Esophagus (tissue), 2 donors: ENCODE measurements around the gene KIAA1755. TPM values are rescaled to one million over a fixed set of nuclear protein-coding genes. Genes with fewer than 3 reads are reported as not detected.

Source experiments
- H3K27ac ChIP-seq, 2 donors: one replicate each; pipeline ENCODE4 v1.5.1; 2013; ENCODE audit warnings: low read depth in 2 of 2, mild to moderate bottlenecking in 2 of 2, inconsistent platforms in 1 of 2, low read length in 1 of 2, moderate library complexity in 1 of 2
- H3K27me3 ChIP-seq, 2 donors: one replicate each; pipeline ENCODE4 v1.6.1; 2013; ENCODE audit warnings: low read length in 2 of 2, control low read depth in 1 of 2, mild to moderate bottlenecking in 1 of 2; ENCODE audit not compliant: insufficient read depth in 2 of 2, control insufficient read depth in 1 of 2
- H3K36me3 ChIP-seq, 2 donors: one replicate each; pipeline ENCODE4 v1.6.1; 2013; ENCODE audit warnings: low read length in 1 of 2; ENCODE audit not compliant: control insufficient read depth in 2 of 2, insufficient read depth in 2 of 2
- H3K4me1 ChIP-seq, 2 donors: one replicate each; pipeline ENCODE4 v1.6.1; 2013; ENCODE audit warnings: low read length in 1 of 2; ENCODE audit not compliant: control insufficient read depth in 2 of 2, insufficient read depth in 2 of 2
- H3K4me3 ChIP-seq, 2 donors: one replicate each; pipeline ENCODE4 v1.5.1; 2013; ENCODE audit warnings: low read length in 2 of 2, mild to moderate bottlenecking in 2 of 2, low read depth in 1 of 2, moderate library complexity in 1 of 2
- H3K9me3 ChIP-seq, 2 donors: one replicate each; pipeline ENCODE4 v1.6.1; 2013; ENCODE audit warnings: mild to moderate bottlenecking in 2 of 2, low read depth in 1 of 2, low read length in 1 of 2, moderate library complexity in 1 of 2; ENCODE audit not compliant: control insufficient read depth in 2 of 2, insufficient read depth in 1 of 2
- WGBS, 2 donors: extraction: QIAGEN DNeasy Blood & Tissue Kit; methylation state at CpG; one replicate each; pipeline ENCODE4 v1.1.7; 2013; 5-methylcytosine and 5-hydroxymethylcytosine counted together
- polyA plus RNA-seq, 2 donors: library from polyadenylated mRNA; stranded (reverse); fragments of 200-250 nt; gene quantifications; one replicate each; pipeline ENCODE4 v1.2.3, GENCODE V29; 2013
- donor health status: healthy with polysubstance abuse.
- donor health status: Bipolar disorder and iron deficiency.

The KIAA1755 gene
- polyA plus RNA-seq, 2 donors: 1.4 to 1.7 TPM

DNA sequence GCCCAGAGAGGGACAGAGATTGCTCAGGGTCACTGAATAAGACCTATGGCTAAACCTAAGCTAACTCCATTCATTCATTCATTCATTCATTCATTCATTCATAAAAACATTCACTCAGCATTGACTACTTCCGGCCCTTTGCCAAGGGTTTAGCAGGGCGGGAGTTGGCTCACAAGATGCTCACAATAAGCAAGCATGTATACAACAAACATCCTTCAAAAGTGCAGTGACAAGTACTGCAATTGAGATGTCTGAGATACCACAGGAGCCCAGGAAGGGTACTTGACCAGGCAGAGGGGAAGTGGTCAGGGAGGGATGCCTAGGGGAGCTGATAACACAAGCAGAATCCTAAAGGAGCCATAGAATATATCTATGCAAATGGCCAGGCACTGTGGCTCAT, 18.2 kb upstream of the KIAA1755 start:
- Histone ChIP-seq H3K4me1 (peaks cover 0 to 2% of the 10 kb centered on the region in 2 donors), H3K36me3 (no peaks in the 10 kb centered on the region), H3K4me3 (no peak overlapping the region), H3K27ac (no peak overlapping the region), H3K27me3 (no peaks in the 10 kb centered on the region), H3K9me3 (no peaks in the 10 kb centered on the region)
- 84 to 86% methylated on average over 2 of the region's 2 CpGs for WGBS, 2 donors

DNA sequence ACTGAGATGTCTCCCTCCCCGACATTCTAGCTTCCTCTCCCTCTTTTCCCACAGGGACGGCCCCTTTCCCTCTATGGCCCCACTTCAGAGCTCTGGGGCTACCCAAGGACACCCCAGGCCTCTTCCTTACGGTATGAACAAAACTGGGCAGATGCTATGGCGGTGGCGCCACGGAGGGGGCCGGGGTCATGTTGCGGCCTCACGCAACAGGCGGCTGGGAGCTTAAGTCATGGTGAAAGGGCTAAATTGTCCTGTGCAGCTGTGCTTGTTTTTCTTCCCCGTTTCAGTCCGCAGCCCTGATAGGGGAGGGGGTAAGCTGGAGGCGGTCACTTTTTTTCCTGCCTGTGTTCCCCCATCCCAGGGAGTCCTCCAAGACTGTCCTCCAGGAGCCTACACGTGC, 17.6 kb upstream of the KIAA1755 start:
- Histone ChIP-seq H3K27ac (no peak overlapping the region), H3K36me3 (no peaks in the 10 kb centered on the region), H3K4me3 (no peak overlapping the region), H3K27me3 (no peaks in the 10 kb centered on the region), H3K4me1 (peaks cover 0 to 2% of the 10 kb centered on the region in 2 donors), H3K9me3 (no peaks in the 10 kb centered on the region)
- 66 to 71% methylated on average over 14 of the region's 14 CpGs for WGBS, 2 donors

GRCh38 chr20:38277691-38278090, 17.2 kb upstream of the KIAA1755 start:
- 77 to 93% methylated on average over 2 of the region's 2 CpGs for WGBS, 2 donors
- Histone ChIP-seq H3K4me3 (no peak overlapping the region), H3K9me3 (no peaks in the 10 kb centered on the region), H3K27me3 (no peaks in the 10 kb centered on the region), H3K27ac (no peak overlapping the region), H3K4me1 (peaks cover 0 to 2% of the 10 kb centered on the region in 2 donors), H3K36me3 (no peaks in the 10 kb centered on the region)

GRCh38 chr20:38277285-38277684, 16.8 kb upstream of the KIAA1755 start:
- Histone ChIP-seq H3K4me1 (peaks cover 0 to 2% of the 10 kb centered on the region in 2 donors), H3K36me3 (no peaks in the 10 kb centered on the region), H3K9me3 (no peaks in the 10 kb centered on the region), H3K27ac (no peak overlapping the region), H3K4me3 (no peak overlapping the region), H3K27me3 (no peaks in the 10 kb centered on the region)
- WGBS, 2 donors: 91 to 95% methylated on average over 5 of the region's 5 CpGs

DNA sequence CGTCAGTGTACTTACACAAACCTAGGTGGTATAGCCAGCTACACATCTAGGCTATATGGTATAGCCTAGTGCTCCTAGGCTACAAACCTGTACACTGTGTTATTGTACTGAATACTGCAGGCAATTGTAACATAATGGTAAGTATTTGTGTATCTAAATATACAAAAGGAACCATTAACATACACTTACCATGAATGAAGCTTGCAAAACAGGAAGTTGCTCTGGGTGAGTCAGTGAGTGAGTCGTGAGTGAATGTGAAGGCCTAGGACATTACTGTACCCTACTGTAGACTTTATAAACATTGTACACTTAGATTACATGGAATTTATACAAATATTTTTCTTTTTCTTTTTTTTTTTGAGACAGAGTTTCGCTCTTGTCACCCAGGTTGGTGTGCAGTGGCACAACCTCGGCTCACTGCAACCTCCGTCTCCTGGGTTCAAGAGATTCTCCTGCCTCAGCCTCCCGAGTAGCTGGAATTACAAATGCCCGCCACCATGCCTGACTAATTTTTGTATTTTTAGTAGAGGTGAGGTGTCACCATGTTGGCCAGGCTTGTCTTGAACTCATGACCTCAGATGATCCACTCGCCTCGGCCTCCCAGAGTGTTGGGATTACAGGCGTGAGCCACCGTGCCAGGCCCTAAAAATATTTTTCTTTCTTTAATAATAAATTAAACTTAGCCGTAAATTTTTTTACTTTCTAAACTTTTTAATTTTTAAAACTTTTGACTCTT, 15.4 kb upstream of the KIAA1755 start:
- no peaks in the 10 kb centered on the region for H3K27me3 ChIP-seq
- WGBS, 2 donors: 77 to 82% methylated on average over 12 of the region's 12 CpGs
- H3K4me3 ChIP-seq: no peak overlapping the region
- no peaks in the 10 kb centered on the region for H3K36me3 ChIP-seq
- H3K9me3 ChIP-seq: no peaks in the 10 kb centered on the region
- H3K27ac ChIP-seq: no peak overlapping the region
- peaks cover 4 to 6% of the 10 kb centered on the region in 2 donors for H3K4me1 ChIP-seq

DNA sequence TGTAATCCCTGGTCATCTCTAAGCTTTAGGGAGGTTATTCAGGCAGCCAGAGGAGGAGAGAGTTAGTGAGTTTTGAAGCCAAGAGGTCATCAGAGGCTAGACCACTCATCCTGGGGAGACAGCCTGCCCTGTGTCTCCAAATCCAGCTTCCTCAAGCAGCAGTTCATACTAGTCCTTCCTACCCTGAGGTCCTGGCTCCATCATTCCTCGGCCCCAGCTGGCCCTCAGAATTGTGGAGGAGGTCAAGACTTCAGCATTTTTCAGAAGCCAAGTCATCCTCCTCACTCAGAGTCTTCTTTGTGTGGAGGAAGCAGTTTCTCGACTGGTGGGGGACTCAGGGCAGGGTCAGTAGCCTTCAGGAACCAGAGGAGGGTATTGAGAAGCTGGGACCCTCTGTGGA, 12.4 kb upstream of the KIAA1755 start:
- 61 to 69% methylated on average over 2 of the region's 2 CpGs for WGBS, 2 donors
- H3K4me3 ChIP-seq: no peak overlapping the region
- H3K27ac ChIP-seq: no peak overlapping the region
- no peaks in the 10 kb centered on the region for H3K9me3 ChIP-seq
- no peaks in the 10 kb centered on the region for H3K27me3 ChIP-seq
- H3K4me1 ChIP-seq: peaks cover 5 to 6% of the 10 kb centered on the region in 2 donors
- no peaks in the 10 kb centered on the region for H3K36me3 ChIP-seq

DNA sequence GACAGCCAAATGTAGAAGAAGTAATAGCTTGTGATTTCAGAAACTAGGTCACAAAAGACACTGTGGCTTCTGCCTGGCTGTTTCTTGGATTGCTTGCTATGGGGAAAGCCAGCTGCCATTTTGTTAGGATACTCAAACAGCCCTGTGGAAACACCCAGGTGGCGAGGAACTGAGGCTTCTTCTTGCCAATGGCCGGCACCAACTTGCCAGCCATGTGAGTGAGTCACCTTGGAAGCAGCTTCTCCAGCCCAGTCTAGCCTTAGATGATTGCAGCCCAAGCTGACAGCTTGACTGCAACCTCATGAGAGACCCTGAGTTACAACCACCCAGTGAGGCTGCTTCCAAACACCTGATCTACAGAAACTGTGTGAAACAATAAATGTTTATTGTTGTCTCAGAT, 11.9 kb upstream of the KIAA1755 start:
- Histone ChIP-seq H3K4me1 (peaks cover 5 to 6% of the 10 kb centered on the region in 2 donors), H3K9me3 (no peaks in the 10 kb centered on the region), H3K27me3 (no peaks in the 10 kb centered on the region), H3K27ac (no peak overlapping the region), H3K4me3 (no peak overlapping the region), H3K36me3 (no peaks in the 10 kb centered on the region)
- 67 to 71% methylated on average over 2 of the region's 2 CpGs for WGBS, 2 donors

DNA sequence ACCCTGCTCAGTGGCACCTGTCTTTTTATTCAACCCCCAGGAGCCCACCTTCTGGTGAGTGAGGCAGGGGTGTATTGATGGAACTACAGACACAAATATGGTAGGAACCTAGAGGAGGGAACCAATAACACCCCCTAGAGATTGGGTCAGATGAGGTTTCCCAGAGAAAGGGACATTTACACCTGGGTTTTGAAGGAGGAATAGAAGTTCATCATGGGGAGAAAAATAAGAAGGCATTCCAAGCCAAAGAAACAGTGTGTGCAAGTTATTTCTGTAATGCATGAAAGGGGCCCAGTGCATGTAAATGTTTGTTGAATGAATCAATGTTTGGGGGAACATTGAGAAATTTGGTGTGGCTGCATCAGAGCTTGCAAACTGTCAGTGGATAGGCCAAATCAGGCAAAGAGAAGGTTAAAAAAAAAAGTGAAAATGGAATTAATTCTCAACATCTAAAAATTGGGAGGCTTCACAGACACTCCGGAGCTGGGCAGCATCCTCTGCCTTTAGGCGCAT, 11.1 kb upstream of the KIAA1755 start:
- no peak overlapping the region for H3K4me3 ChIP-seq
- WGBS, 2 donors: 94 to 100% methylated on average over 2 of the region's 2 CpGs
- peak overlapping the region; percentile 28 to 48 for H3K27ac ChIP-seq

DNA sequence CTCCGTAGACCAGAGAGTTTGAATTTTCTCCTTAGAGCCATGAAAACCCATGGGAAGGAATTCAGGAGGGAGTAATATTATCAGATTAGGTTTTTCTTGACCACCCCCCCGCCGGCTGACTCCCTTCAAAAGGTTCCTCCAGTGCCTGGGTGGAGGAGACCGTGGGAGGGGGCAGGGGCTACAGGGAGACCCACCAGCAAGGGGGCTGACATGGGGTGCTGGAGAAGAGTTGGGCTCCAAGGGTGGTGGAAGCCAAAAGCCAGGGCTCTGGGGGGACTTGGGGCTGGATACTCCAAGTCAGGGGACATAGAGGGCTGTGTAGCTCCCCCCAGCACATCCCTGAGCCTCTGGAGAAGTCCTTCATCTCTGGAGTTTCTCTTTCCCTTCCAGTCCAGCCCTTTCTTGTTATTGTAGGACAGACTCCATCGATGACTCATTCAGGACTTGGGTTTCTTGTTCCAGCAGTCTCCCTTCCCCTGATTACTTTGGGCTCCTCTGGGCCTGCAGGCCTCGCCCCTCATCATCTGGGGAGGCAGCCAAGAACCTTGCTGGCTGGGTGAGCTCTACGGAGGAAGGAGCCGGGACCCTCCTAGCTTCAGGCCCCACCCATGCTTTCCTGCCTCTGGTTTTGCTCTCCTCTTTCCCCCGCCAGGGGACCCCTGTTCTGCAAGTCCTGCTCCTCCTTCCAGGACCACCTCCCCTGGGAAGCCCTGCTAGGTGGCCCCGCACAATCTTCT, 10.5 kb upstream of the KIAA1755 start:
- Histone ChIP-seq H3K36me3 (no peaks in the 10 kb centered on the region), H3K9me3 (no peaks in the 10 kb centered on the region), H3K27ac (peak overlapping the region; percentile 57 to 58), H3K4me1 (peaks cover 5 to 6% of the 10 kb centered on the region in 2 donors), H3K27me3 (no peaks in the 10 kb centered on the region), H3K4me3 (no peak overlapping the region)
- WGBS, 2 donors: 48 to 54% methylated on average over 10 of the region's 10 CpGs

More for the DNA sequence above, 11.1 kb upstream of the KIAA1755 start:
- Histone ChIP-seq H3K4me1 (peaks cover 5 to 6% of the 10 kb centered on the region in 2 donors), H3K36me3 (no peaks in the 10 kb centered on the region), H3K27me3 (no peaks in the 10 kb centered on the region), H3K9me3 (no peaks in the 10 kb centered on the region)
